HepG2 (cell line): ENCODE results near the gene TET3. TPM values are rescaled to one million over a fixed set of nuclear protein-coding genes. Genes with fewer than 3 reads are reported as not detected.

ENCODE experiments used
- BCLAF1 ChIP-seq: fragments of 450-650 bp; IDR thresholded peaks from 2 replicates; pipeline ENCODE4 v1.6.1; 2017; ENCODE audit warnings: mild to moderate bottlenecking
- DR1 ChIP-seq: sonication (generic); formaldehyde crosslinking; IDR thresholded peaks from 2 replicates; pipeline ENCODE4 v1.8.0; 2021; ENCODE audit warnings: mild to moderate bottlenecking, missing genetic modification reagents, inconsistent platforms
- GTF2F1 ChIP-seq: fragments of 150-350 bp; IDR thresholded peaks from 2 replicates; pipeline ENCODE4 v1.6.1; 2014; ENCODE audit warnings: low read length
- HNRNPH1 ChIP-seq: fragments of 200-400 bp; formaldehyde crosslinking; optimal IDR thresholded peaks from 2 replicates; pipeline ENCODE3; 2017; ENCODE audit warnings: mild to moderate bottlenecking, low read depth, low read length
- ISX ChIP-seq: sonication (generic); formaldehyde crosslinking; conservative IDR thresholded peaks from 2 replicates; pipeline ENCODE4 v1.5.0; 2020; ENCODE audit warnings: missing genetic modification reagents
- KDM5B ChIP-seq: sonication (generic); formaldehyde crosslinking; IDR thresholded peaks from 2 replicates; pipeline ENCODE4 v1.4.0; 2020; ENCODE audit warnings: missing genetic modification reagents, mild to moderate bottlenecking, borderline replicate concordance
- PRDM4 ChIP-seq: sonication (generic); formaldehyde crosslinking; IDR thresholded peaks from 2 replicates; pipeline ENCODE4 v1.9.0; 2021; ENCODE audit warnings: missing genetic modification reagents, borderline replicate concordance
- SAFB2 ChIP-seq: sonication (generic); formaldehyde crosslinking; IDR thresholded peaks from 2 replicates; pipeline ENCODE4 v1.5.1; 2020; ENCODE audit warnings: missing genetic modification reagents, low read depth, mild to moderate bottlenecking, borderline replicate concordance
- SMAD3 ChIP-seq: sonication (generic); formaldehyde crosslinking; IDR thresholded peaks from 2 replicates; pipeline ENCODE4 v1.4.0; 2020; ENCODE audit warnings: missing genetic modification reagents
- SP5 ChIP-seq: IDR thresholded peaks from 2 replicates; pipeline ENCODE4 v1.6.1; 2016; ENCODE audit warnings: low read depth, borderline replicate concordance
- YEATS4 ChIP-seq: sonication (generic); formaldehyde crosslinking; IDR thresholded peaks from 2 replicates; pipeline ENCODE4 v1.4.0; 2020; ENCODE audit warnings: missing genetic modification reagents, borderline replicate concordance
- ZBTB25 ChIP-seq: IDR thresholded peaks from 2 replicates; pipeline ENCODE4 v1.6.1; 2018; ENCODE audit warnings: missing genetic modification reagents
- ZBTB34 ChIP-seq: sonication (generic); formaldehyde crosslinking; IDR thresholded peaks from 2 replicates; pipeline ENCODE4 v1.8.0; 2022; ENCODE audit warnings: mild to moderate bottlenecking, missing genetic modification reagents
- ZHX1 ChIP-seq: sonication (generic); formaldehyde crosslinking; IDR thresholded peaks from 2 replicates; pipeline ENCODE4 v1.8.1; 2022; ENCODE audit warnings: low read depth, mild to moderate bottlenecking, missing genetic modification reagents
- ZNF121 ChIP-seq: sonication (generic); formaldehyde crosslinking; IDR thresholded peaks from 2 replicates; pipeline ENCODE4 v1.5.0; 2020; ENCODE audit warnings: mild to moderate bottlenecking, missing genetic modification reagents
- ZNF234 ChIP-seq: sonication (generic); formaldehyde crosslinking; conservative IDR thresholded peaks from 2 replicates; pipeline ENCODE4 v1.5.1; 2020; ENCODE audit warnings: mild to moderate bottlenecking, missing genetic modification reagents
- ZNF441 ChIP-seq: sonication (generic); formaldehyde crosslinking; IDR thresholded peaks from 2 replicates; pipeline ENCODE4 v1.7.0; 2021; ENCODE audit warnings: missing genetic modification reagents, borderline replicate concordance
- ZNF780A ChIP-seq: sonication (generic); formaldehyde crosslinking; IDR thresholded peaks from 2 replicates; pipeline ENCODE4 v1.8.0; 2022; ENCODE audit warnings: mild to moderate bottlenecking, missing genetic modification reagents, moderate library complexity
- ZZZ3 ChIP-seq: sonication (generic); formaldehyde crosslinking; IDR thresholded peaks from 2 replicates; pipeline ENCODE4 v1.4.0; 2020; ENCODE audit warnings: missing genetic modification reagents, mild to moderate bottlenecking, borderline replicate concordance
- polyA plus RNA-seq, 8 experiments: library from polyadenylated mRNA; depleted of rRNA in 3 of 8; stranded (reverse) in 7 of 8; unstranded in 1 of 8; fragments of >200 nt; fragmentation: Illumina TruSeq in 4 of 8; extraction: Trizol in 4 of 8; gene quantifications; 2 replicates each; pipeline versions ENCODE4 v1.2.1 to v1.2.3, GENCODE V29; 2011 to 2016; ENCODE audit warnings: low read depth in 4 of 8, missing spikeins in 1 of 8, mixed read lengths in 1 of 8; ENCODE audit not compliant: insufficient read depth in 1 of 8
- total RNA-seq, 5 experiments: library from RNA; depleted of rRNA; stranded (reverse); fragments of >200 nt; fragmentation: Illumina TruSeq; extraction: Trizol; gene quantifications; 2 replicates each; pipeline ENCODE4 v1.2.3, GENCODE V29; 2016; ENCODE audit warnings: low read depth in 1 of 5

Gene TET3
- total and polyA plus RNA-seq, 2 of the 13 experiments (the other 11 are each of a cell fraction or from before 2014, with no cell fraction given): 4.3 to 6.8 TPM

GRCh38 chr2:73984922-73985307 lies 205 bp downstream of the TET3 start (continued):
- TF ChIP-seq ZBTB34 (CRISPR knock-in tag): no peak
- TF ChIP-seq ZZZ3 (CRISPR knock-in tag): no peak
- no peak for TF ChIP-seq ZNF234 (CRISPR knock-in tag)
- TF ChIP-seq ZNF780A (CRISPR knock-in tag): no peak
- TF ChIP-seq ZBTB25: peak; percentile 46; the same call in 1 of the 2 replicates
- TF ChIP-seq KDM5B (CRISPR knock-in tag): no peak
- peak; percentile 74 for TF ChIP-seq SP5
- TF ChIP-seq ZHX1: no peak
- no peak for TF ChIP-seq ISX (CRISPR knock-in tag)
- TF ChIP-seq PRDM4 (CRISPR knock-in tag): no peak
- no peak for TF ChIP-seq ZNF121 (CRISPR knock-in tag)
- TF ChIP-seq YEATS4 (CRISPR knock-in tag): no peak
- TF ChIP-seq BCLAF1: no peak
- no peak for TF ChIP-seq HNRNPH1
- no peak for TF ChIP-seq ZNF441 (CRISPR knock-in tag)
- no peak for TF ChIP-seq SAFB2 (CRISPR knock-in tag)
- no peak for TF ChIP-seq DR1
- no peak for TF ChIP-seq GTF2F1
- no peak for TF ChIP-seq SMAD3 (CRISPR knock-in tag)
